HG03571 (cell line): ENCODE measurements around the gene PPFIA4.

ENCODE experiments used
- ATAC-seq: cut with Tn5 transposase; IDR thresholded peaks from one replicate; pipeline ENCODE4 v1.9.1; 2021; ENCODE audit not compliant: unreplicated experiment

The PPFIA4 gene

DNA sequence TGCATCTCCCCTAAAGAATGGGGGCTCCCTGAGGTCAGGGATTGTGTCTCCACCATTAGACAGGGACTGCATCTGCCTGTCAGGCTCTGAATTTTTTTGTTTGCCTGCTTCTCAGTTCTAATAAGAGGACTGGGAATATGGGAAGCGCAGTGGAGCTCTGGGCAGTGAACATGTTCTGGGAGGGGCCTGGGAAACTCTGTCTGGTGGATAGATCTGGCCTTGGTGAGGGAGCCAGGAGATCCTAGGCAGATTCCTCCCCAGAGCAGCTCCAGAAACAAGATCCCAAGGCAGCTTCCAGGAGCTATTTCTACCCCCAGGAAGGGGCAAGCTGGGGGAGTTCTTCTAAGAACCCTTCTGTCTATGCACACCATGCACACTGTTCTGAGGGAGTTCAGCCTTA is 72.2 kb downstream of the PPFIA4 start:
- ATAC-seq = no peak

DNA sequence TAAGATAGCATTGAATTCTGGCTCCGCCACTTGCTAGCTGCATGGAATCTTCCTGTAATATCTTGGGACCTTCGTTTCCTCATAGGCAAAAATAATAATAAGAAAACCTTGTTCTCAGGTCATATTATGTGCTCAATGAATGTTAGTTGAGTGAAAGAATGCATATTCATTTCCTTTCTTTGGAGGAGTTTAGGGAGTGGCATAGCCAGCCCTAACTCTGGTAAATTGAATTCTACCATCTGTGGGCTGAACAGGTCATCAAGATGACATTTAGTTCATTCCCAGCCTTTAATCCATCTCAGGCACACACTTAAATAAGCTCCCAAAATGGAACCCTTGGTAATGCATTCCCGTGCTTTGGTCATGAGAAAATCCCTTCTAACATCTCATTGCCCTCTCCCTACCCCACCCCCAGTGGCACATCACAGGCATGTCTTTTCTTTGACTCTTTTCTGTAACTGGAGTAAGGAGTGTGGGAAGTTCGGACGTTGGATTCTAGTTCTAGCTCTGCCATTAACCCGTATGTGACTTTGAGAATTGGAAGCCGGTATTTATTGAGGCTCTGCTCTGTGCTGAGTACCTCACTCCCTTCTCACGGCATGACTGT is 72.7 kb downstream of the PPFIA4 start:
- no peak for ATAC-seq

DNA sequence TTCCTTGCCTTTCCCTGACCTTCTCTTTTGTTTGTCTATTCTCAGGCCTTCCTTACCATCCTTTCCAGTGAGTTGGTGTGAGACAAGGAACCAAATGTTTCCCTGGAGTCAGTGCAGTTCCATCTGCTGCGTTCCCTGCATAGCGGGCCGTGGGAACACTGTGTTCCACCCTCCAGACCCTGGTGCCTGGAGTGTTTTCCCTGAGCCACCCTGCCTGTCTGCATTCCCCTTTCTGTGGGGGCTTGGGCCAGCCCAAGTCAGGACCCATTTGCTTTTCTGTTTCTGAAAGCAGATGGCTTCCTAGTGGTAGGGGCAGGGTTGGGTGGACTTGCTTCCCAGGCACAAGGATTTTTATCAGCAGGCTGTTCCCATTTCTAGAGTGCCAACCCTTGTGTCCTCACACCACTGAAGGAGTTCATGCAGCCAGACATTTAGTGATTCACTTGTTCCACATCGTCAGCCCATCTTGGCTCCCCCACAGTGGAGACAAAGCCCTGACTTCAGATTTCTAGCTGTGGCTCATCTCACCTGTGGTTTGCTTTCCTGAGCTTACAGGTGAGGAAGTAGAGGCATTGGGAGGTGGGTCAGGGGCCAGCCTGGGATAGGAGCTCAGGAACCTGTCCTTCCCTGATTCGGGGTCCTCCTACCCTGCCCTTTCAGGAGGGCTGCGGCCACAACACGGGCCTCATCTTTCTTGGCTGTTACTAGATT is 73.7 kb downstream of the PPFIA4 start:
- no peak for ATAC-seq

DNA sequence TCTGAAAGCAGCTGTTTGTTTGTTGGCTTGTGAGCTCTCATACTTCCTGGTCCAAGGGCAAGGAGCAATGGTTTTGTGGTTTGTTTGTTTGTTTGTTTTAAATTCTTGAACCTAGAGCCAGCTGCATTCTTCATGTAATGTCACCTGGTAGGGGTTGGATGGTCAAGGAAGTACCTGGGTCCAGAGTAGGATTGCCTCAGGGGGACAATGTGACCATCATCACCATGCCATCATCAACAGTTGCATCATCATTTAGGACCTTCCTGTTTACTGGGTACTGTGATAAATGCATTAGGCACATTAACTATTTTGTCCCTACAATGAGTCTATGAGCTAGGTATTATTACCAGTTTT is 74.2 kb downstream of the PPFIA4 start:
- no peak for ATAC-seq

DNA sequence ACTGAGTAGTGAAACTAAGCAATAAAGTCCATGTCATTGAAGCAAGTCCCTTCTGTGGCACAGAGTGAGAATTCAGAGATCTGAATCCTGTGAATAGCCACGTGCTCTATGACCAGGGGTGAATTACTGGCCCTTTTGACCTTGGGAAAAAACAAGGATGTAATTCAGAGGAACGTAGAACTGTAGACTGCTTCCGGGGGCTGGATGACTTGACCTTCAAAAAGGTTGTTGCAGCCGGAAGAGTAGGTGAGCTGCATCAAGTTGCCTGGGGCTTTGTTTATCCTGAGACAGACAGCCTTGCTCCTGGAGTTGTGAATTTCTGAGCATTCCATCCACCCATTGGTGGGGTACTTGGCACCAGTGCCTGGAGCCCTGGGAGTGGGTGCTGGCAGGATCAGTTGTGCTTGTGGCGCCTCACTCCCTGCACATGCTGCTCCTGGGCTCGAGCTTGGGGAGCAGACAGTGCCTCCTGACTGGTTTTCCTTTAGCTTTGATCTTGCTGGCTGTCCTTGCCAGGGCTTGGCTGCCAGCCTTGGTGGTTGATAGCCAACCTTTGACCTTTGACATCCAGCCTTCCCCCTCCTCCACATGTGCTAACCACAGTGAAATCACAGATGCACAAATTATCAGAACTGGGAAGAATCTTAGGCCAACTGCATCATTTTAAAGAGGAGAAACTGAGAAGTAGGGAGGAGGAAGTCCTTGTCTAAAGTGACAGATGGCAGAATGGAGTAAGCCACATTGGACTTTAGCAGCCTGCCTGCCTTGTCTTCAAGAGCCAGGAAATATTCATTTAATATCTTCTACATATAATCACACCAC is 75.7 kb downstream of the PPFIA4 start:
- no peak for ATAC-seq

DNA sequence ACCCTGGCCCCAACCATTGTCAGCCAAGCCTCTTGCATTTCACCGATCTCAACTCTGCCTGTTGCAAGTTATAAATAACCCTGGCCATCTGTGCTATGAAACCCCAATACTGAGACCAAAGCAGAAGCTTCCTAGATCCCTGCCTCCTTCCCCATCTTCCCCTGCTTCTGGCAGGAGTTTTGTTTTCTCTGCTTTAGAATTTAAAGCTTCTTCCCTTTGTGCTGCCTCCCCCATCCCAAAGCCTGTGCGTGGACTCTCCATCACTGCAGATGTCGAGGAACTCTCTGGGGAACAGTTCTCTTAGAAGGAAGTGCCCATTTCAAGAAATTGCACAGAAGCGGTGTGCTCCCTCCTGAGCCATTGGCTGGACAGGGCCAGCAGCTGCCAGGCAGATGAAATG is 76.9 kb downstream of the PPFIA4 start:
- ATAC-seq = no peak

DNA sequence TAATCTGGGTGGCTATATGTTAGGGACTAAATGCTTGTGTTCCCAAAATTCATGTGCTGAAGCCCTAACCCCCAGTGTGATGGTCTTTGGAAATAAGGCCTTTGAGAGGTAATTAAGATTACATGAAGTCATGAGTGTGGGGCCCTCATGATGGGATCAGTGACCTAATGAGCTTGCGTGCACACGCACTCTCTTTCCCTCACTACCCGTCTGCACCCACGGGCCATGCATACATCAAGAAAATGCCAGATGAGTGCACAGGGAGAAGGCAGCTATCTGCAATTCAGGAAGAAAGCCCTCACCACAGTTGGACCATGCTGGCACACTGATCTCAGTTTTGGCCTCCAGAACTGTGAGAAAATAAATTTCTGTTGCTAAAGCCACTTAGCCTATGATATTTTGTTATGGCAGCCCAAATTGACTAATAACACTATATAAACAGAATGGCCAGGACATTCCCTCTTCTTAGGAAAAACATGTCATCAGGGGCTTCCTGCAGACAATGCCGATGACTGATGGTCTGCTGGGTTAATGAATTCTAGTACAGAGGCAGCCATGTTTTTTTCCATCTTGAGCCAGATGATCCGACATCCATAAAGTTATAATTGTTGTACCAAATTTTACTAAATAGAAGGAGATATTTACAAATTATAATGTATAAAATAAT is 77.7 kb downstream of the PPFIA4 start:
- no peak for ATAC-seq

DNA sequence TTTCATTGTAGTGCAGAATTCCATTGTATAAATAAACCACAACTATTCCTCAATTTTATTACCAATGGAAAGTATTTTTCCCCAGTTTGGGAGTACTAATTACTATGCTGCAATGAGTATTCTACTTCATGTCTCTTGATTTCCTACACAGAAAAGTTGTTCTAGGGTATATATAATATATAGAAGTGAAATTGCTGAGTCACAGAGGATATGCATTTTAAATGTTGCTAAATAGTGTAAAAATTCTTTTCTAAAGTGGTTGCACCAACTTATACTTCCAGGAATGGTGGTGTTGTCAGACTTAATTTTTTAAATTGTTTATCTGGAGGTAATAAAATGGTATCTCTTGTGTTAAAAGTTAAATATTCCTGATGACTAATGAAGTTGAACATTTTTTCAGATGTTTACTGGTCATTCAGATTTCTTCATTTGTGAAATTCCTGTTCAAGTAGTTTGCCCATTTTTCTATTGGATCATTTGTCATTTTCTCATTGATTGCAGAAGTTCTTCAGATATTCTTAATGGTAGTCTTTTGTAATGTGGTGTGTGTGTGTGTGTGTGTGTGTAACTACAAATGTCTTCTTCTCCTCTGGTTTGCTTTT is 78.6 kb downstream of the PPFIA4 start:
- no peak for ATAC-seq

DNA sequence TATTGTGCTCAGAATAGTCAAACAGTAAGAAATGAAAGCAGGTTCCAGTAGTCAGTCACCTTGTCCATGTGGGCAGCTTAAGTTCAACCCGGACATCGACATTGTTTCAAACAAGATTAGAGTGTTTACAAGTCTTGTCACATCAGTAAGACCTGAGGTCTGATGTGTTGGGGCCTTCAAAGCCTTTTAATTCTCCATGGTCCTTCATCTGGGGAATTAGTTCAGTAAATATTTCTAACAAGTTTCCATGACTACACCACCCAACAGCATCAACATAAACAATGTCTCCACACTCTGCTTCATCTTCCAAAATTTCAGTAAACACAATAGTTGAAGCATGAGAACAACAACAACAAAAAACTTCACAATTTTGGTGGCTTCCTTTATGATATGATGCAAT is 86.2 kb downstream of the PPFIA4 start:
- no peak for ATAC-seq

DNA sequence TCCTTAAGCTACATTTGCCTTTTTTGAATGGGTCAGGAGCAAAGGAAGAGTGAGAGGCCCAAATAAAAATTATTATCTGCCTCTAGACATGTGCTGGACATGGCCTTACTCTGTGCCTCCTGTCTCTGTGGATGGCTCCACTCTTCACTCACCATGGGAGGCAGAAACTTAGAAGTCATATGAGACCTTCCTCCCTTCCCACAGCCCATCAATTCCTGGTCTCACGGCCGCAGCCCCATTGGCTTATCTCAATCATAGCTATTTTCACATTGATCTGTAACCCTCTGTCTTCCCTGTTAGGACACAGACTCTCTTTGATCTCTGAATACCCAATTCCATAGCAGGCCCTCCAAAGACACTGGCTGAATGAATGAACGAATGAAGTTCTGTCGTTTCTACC is 87.0 kb downstream of the PPFIA4 start:
- no peak for ATAC-seq

DNA sequence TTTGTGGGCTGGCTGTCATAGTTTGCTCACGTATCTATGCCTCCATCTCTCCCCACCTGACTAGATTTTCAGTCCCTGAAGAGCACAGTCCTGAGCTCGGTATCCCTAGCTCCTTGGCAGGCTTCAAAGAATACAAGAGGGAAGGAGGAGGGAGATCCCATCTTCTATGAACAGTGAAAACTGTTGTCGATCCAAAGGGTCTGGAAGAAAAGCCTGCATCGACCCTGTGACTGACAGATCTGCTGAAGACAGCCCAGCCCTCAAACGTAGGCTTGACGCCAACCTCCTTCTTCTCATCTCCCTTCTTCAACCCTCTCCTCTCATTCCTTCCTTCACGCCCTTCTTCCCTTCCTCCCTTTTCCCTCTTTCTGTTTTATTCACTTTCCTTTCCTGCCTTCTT is 87.9 kb downstream of the PPFIA4 start:
- ATAC-seq = no peak

DNA sequence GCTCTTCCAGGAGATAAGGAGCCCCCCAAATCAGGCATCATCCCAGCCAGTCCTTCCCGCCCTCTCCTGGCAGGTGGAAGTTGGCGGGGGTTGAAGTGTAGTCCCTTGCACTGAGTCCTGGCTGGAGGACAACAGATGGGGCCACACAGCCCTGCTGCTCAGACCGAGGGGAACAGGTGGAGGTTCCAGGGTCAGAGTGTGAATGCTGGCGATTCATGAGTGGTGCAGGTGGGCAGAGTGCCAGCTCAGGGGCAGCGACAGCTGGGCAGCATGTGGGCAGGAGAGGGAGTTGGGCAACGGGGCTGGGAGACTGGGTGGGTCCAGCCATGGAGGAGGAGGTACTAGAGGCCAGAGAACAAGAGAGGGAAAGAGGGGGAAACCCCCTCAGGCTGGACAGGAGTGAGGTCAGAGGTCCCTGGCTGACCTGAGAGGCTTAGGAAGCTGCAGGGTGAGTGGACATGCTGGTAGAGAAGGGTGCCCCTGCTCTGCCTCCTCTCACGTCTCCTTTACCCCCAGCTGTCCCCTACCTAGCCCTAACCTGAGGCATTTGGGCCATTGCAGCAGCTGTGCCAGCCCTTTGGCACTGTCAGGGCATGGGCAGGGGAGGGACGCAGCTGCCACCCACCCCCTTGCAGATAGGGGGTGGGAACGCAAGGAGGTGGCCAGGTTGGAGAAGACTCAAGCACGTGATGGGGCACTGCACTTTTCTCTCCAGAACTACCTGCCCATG is 90.0 kb downstream of the PPFIA4 start:
- ATAC-seq = no peak

DNA sequence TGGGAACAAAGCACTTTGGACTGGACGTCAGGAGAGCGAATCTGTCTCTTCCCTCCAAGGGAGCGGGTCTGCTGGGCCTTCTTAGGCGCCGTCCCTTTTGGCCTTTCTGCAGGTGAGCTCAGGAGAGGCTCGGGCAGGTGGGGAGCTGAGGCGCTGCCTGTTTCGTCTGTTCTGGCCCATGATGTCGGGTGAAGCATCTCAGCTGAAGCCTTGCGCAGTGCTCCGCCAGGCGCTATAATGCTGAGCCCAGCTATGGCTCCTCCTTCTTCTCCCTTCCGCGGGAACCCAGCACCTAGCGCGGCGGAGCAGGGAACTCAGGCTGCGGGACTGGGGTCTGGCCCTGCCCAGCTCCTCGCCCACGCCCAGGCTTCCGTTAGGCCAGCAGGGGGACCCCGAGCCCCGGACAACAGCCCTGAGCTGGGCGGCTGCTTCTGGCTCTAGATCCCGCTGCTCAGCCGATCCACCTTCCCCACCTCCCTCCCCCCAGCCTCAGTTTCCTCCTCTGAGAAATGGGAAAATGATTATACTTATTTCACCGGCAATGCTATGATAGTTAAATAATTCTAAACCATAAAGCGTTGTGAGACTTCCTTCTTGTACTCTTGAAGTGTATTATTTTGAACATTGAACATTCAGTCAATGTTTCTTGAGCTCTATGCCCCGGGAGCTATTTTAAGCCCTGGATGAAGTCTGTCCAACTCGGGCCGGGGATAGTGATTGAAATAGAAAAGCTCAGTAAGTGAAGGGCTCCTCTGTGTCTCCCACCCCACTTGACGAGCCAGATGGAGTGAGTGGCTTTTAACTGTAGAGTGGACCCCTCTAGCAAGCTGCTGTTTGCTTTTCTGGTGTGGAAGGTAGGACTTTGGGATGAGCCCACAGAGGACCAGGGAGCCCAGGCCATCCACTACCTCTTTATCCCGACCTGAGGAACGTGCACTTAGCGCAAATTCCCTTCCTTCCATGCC is 91.6 kb downstream of the PPFIA4 start:
- ATAC-seq = no peak

DNA sequence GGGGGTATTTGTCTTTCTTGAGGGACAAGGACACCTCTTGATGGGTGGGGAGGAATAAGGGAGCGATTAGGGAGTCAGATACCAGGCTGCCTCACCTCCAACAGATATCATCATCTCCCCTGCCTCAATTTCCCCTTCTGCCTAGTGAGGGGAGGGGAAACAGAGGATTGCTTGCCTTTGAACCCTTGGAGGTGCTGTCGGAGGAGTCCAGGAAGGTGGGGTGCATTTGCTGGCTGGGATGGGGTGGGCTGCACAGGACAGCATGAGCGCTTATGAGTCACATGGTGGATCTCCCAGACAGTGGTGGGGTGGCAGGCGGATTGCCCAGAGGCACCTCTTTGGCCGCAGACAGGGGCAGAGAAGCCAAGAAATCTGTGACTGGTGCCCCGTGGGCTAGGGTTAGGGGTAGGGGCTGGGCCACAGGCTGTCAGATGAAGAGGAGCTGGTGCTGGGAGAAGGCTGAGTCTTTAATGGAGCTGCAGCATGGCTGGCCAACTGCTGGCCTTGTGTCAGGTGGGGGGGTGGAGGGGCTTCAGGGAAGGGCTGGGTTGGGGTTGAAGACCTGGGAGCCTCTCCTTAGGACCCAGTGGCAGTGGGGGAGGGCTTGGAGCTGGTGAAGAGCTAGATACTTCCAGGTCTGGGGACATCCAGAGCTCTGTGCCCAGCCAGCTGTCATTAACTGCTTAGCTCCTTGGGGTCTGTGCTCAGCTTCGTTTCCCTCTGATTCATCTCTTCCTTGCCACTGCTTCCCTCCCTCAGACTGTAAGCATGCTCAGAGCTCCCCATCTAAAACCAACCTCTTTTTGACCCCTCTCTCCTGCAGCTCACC is 94.2 kb downstream of the PPFIA4 start:
- ATAC-seq = no peak

DNA sequence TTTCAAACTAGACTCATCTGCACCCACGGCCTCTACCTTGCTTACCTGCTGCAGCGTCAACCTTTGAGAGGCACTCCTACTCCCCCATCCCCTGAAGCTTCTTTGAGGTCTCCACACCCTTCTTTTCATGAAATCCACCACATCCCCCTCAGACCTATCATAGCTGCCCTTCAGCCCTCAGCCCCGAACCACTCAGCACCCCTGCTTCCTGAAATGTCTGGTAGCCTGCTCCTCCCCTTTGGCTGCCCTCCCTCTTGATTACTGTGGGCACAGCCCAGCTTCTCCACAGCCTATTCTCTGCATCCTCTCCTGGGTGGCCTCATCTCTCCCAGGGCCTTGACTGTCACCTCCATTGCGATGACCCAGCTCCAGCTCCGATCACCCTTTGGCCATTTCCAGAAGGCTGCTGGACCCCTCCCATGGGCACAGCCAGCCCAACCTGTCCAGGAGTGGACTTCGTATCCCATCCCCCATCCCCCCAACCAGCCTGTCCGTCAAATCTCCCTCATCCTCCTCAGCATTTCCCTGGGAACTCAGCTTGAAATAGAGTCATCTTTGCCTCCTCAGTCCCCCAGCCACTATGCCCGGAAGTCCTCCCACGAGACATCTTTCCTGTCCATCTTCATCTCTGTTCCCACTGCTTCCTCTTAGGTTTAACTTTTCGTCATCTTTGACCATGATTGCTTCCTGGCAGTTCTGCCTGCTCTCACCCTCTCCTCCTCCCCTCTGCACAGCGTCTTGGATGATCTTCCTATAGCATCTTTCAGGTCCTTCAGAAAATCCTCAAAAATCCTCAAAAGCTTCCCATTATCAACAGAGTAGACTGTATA is 95.1 kb downstream of the PPFIA4 start:
- ATAC-seq = no peak

DNA sequence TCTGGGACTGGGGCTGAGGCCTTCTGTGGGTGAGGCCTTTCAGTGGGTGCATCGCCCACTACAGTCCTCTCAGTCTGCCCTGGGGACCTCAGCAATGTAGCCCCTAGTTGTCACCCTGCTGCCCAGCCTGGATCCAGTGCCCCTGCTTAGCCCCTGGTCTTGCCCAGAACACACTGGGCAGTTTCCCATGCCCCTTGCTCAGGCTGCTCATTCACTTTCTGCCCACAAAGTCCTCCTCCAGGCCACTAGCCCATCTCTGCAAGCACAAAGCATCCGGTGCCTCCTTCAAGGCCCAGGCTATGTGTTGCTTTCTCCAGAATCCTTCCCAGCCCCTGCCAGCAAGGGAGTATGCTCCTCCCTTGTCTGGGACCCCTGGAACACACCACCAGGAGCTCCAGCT is 95.9 kb downstream of the PPFIA4 start:
- no peak for ATAC-seq

DNA sequence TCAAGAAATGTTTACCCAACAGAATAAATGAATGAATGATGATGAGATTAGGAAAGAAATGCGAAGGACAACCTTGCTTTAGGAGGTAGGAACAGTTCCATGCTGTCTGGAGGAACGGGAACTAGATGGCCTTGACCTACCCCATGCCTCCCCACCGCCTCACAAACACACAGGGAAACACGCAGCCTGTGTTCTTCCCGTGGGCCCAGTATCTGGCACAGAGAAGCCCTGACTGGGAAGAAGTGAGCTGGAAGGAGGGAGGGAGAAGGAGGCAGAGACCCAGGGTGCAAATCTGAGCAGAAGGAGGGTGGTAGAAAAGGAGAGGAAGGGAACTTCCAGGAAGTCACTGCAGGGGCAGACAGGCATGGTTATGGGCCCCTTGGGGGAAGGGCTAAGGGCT is 97.7 kb downstream of the PPFIA4 start:
- ATAC-seq = no peak
